Sigmoid colon (tissue), 7 donors: Measurements from ENCODE around the gene ST6GALNAC1. TPM values are rescaled to one million over a fixed set of nuclear protein-coding genes. Genes with fewer than 3 reads are reported as not detected.
"Not testable (repeated sequence)": the region's sequence is repeated elsewhere in the genome, so short reads cannot be mapped to it uniquely, and the experiment has no call there.

Experiments
- DNase-seq: peaks from one replicate; pipeline ENCODE4 v3.0.0-alpha.2; 2019
- H3K27ac ChIP-seq, 4 donors: fragments of 200-600 bp; sonication (generic); one replicate each; pipeline ENCODE4 v1.5.1; 2016 to 2019; ENCODE audit warnings: mild to moderate bottlenecking in 1 of 4
- H3K27me3 ChIP-seq, 3 donors: fragments of 200-600 bp; sonication (generic); one replicate each; pipeline ENCODE4 v1.5.1; 2019; ENCODE audit warnings: mild to moderate bottlenecking in 1 of 3
- H3K36me3 ChIP-seq, 4 donors: fragments of 200-600 bp; sonication (generic); one replicate each; pipeline ENCODE4 v1.5.1; 2016 to 2019
- H3K4me1 ChIP-seq, 4 donors: fragments of 200-600 bp; sonication (generic); one replicate each; pipeline ENCODE4 v1.5.1; 2017 to 2019
- H3K4me3 ChIP-seq, 4 donors: fragments of 200-600 bp; sonication (generic); one replicate each; pipeline ENCODE4 v1.5.1; 2017 to 2019; ENCODE audit warnings: mild to moderate bottlenecking in 2 of 4, moderate library complexity in 1 of 4
- H3K9me3 ChIP-seq, 4 donors: fragments of 200-600 bp in 3 of 4; sonication (generic) in 3 of 4; one replicate each; pipeline versions ENCODE4 v1.5.1 to v1.6.1; 2013 to 2019
- EP300 ChIP-seq, 4 donors: sonication (generic); formaldehyde crosslinking; IDR thresholded peaks; one replicate each; pipeline ENCODE4 v1.6.1; 2017; ENCODE audit warnings: antibody characterized with exemption in 4 of 4
- POLR2A ChIP-seq, 2 donors: fragments of 450-650 bp; IDR thresholded peaks; one replicate each; pipeline ENCODE4 v1.6.1; 2016; ENCODE audit warnings: antibody characterized with exemption in 2 of 2, mild to moderate bottlenecking in 2 of 2, moderate library complexity in 2 of 2
- POLR2AphosphoS5 ChIP-seq, 4 donors: sonication (generic); formaldehyde crosslinking; IDR thresholded peaks; one replicate each; pipeline ENCODE4 v1.6.1; 2017; ENCODE audit warnings: antibody characterized with exemption in 4 of 4
- WGBS, 2 donors: extraction: QIAGEN DNeasy Blood & Tissue Kit; methylation state at CpG; one replicate each; pipeline ENCODE4 v1.1.7; 2013; 5-methylcytosine and 5-hydroxymethylcytosine counted together
- intact Hi-C: fragments of 100-400 bp; cut with DNase I; formaldehyde crosslinking; loops from one replicate; pipeline ENCODE4 v1.15.1; 2023
- polyA plus RNA-seq, 3 donors: library from polyadenylated mRNA; stranded (reverse); fragments of 200-250 nt; gene quantifications; one replicate each; pipeline ENCODE4 v1.2.3, GENCODE V29; 2013
- total RNA-seq, 4 donors: library from RNA; depleted of rRNA; stranded (reverse); fragments of >200 nt; gene quantifications; one replicate each; pipeline ENCODE4 v1.1.0, GENCODE V29; 2016
- TF ChIP-seq, protein P1 (sequence below), 4 experiments: fragments of 450-650 bp in 3 of 4; fragments of 200-600 bp in 1 of 4; IDR thresholded peaks; one replicate each; pipeline ENCODE4 v1.5.1; 2016 to 2019; ENCODE audit warnings: antibody characterized with exemption in 4 of 4, mild to moderate bottlenecking in 3 of 4, moderate library complexity in 2 of 4
- donor health status: healthy with polysubstance abuse.
- donor health status: Bipolar disorder and iron deficiency.
- donor health status: healthy.

Gene ST6GALNAC1
- total and polyA plus RNA-seq, 7 donors: 0.81 to 146 (median 4.6) TPM

DNA sequence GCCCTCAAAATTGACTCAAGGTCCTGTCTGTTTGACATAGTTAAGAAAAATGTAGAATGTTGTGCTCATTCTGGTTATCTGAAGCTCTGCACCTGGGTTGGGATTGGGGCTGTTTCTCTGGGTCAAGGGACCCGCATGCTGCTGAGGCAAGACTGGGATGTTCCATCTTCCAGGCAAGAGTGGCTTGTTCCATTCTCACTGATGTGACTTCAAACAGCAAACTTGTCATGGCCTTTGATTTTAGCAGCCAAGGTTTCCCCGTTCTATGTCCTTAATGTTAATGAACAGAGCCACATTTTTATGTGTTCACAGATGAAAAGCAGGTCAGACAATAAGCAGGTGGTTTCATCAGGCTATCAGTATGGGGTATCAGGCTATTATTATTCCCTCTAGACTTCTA is 25.7 kb downstream of the ST6GALNAC1 start:
- TF ChIP-seq EP300 (IDR thresholded peaks at IDR 0.05) (no peak), POLR2AphosphoS5 (IDR thresholded peaks at IDR 0.05) (no peak), POLR2A (IDR thresholded peaks at IDR 0.05) (no peak)
- TF ChIP-seq, protein P1, sequence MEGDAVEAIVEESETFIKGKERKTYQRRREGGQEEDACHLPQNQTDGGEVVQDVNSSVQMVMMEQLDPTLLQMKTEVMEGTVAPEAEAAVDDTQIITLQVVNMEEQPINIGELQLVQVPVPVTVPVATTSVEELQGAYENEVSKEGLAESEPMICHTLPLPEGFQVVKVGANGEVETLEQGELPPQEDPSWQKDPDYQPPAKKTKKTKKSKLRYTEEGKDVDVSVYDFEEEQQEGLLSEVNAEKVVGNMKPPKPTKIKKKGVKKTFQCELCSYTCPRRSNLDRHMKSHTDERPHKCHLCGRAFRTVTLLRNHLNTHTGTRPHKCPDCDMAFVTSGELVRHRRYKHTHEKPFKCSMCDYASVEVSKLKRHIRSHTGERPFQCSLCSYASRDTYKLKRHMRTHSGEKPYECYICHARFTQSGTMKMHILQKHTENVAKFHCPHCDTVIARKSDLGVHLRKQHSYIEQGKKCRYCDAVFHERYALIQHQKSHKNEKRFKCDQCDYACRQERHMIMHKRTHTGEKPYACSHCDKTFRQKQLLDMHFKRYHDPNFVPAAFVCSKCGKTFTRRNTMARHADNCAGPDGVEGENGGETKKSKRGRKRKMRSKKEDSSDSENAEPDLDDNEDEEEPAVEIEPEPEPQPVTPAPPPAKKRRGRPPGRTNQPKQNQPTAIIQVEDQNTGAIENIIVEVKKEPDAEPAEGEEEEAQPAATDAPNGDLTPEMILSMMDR (IDR thresholded peaks at IDR 0.05): no peak
- H3K9me3 ChIP-seq: no peaks in the 10 kb centered on the region
- H3K27ac ChIP-seq: no peak overlapping the region
- H3K4me1 ChIP-seq: no peaks in the 10 kb centered on the region
- H3K4me3 ChIP-seq: no peak overlapping the region
- no peaks in the 10 kb centered on the region for H3K36me3 ChIP-seq
- 81 to 87% methylated on average over 2 of the region's 2 CpGs for WGBS, 2 donors
- intact Hi-C loops: no loop called here
- no peaks in the 10 kb centered on the region for H3K27me3 ChIP-seq
- DNase-seq: no peak

DNA sequence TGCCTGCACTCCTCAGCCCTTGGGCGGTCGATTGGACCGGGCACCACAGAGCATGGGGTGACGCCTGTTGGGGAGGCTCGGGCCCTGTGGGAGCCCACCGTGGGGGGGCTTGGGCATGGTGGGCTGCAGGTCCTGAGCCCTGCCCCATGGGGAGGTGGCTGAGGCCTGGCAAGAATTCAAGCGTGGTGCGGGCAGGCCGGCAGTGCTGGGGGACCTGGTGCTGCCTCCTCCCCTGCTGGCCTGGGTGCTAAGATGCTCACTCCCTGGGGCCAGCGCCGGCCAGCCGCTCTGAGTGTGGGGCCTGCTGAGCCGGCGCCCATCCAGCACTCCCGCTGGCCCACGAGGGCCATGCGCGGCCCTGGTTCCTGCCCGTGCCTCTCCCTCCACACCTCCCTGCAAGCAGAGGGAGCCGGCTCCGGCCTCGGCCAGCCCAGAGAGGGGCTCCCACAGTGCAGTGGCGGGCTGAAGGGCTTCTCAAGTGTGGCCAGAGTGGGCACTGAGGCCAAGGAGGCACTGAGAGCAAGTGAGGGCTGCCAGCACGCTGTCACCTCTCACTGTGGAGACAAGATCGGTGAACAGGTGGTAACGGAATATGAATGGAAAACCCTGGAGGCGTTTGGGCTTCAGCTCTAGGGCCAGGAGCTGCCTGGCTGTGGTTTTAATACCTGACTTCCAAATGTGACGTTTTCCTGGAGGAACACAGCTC is 28.5 kb downstream of the ST6GALNAC1 start:
- H3K9me3 ChIP-seq: no peaks in the 10 kb centered on the region
- intact Hi-C loops: no loop called here
- no peak overlapping the region for H3K27ac ChIP-seq
- DNase-seq: no peak
- H3K4me1 ChIP-seq: no peaks in the 10 kb centered on the region
- H3K27me3 ChIP-seq: no peaks in the 10 kb centered on the region
- H3K4me3 ChIP-seq: no peak overlapping the region
- whole genome bisulfite sequencing, 2 donors: 91 to 92% methylated on average over 28 of the region's 28 CpGs
- TF ChIP-seq, protein P1 (IDR thresholded peaks at IDR 0.05): no peak
- TF ChIP-seq POLR2A (IDR thresholded peaks at IDR 0.05) (no peak), POLR2AphosphoS5 (IDR thresholded peaks at IDR 0.05) (no peak), EP300 (IDR thresholded peaks at IDR 0.05) (no peak)
- H3K36me3 ChIP-seq: no peaks in the 10 kb centered on the region

DNA sequence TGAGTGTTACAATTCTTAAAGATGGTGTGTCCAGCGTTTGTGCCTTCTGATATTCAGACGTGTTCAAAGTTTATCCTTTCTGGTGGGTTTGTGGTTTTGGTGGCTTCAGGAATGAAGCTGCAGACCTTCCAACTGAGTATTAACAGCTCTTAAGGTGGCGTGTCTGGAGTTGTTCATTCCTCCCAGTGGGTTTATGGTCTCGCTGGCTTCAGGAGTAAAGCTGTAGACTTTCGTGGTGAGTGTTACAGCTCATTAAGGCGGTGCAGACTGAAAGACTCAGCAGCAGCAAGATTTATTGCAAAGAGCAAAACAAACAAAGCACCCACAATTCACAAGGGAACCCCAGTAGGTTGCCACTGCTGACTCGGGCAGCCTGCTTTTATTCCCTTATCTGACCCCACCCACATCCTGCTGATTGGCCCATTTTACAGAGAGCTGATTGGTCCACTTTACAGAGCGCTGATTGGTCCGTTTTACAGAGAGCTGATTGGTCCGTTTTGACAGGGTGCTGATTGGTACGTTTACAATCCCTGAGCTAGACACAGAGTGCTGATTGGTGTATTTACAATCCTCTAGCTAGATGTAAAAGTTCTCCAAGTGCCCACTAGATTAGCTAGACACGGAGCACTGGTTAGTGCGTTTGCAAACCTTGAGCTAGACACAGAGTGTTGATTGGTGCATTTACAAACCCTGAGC is 29.3 kb downstream of the ST6GALNAC1 start:
- H3K4me3 ChIP-seq, intact Hi-C loops: not testable (repeated sequence)
- WGBS, 2 donors: 72 to 84% methylated on average over 13 of the region's 13 CpGs

DNA sequence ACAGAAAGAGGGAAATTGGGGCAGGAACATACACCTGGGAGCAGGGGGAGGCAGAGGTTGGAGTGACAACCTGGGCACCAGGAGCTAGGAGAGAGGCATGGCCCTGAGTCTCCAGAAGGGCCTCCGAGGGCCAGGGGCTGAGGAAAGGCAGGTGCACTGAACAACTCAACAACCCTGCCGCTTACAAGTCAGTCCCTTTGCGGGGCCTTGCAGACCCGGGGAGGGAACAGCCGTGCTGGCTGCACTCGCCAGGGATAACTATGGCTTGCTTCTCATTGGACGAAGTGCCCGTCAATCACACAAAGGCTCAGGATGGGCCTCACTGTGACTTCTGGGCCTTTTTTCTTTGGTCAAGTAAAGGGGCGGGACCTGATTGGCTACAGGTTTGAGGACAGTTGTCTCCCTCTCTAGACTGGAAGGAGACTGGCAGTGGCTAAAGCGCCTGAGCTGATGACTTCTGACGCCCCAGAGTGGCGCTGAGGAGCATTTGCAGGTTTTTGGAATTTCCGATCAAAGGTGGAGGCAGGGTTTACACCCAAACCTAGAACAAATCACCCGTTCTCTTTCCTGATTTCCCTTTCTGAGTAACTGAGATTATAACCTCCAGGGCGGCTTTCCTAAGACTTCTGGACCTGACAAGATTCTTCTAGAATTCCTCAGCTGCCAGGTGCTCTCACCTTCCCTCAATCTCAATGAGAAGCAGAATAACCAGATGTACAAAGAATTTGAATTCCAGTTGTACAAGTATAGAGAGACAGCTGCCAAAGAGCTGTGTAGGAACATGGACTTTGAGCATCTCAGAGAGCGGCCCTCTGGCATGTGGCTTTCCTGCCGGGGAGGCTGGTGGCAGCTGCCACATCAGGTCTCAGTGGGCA is 30.3 kb downstream of the ST6GALNAC1 start:
- TF ChIP-seq EP300 (IDR thresholded peaks at IDR 0.05) (no peak), POLR2AphosphoS5 (IDR thresholded peaks at IDR 0.05) (no peak), POLR2A (IDR thresholded peaks at IDR 0.05) (no peak)
- TF ChIP-seq, protein P1 (IDR thresholded peaks at IDR 0.05): no peak
- no peaks in the 10 kb centered on the region for H3K9me3 ChIP-seq
- intact Hi-C loops: no loop called here
- no peak overlapping the region for H3K4me3 ChIP-seq
- no peaks in the 10 kb centered on the region for H3K27me3 ChIP-seq
- WGBS, 2 donors: 58 to 74% methylated on average over 17 of the region's 17 CpGs
- no peaks in the 10 kb centered on the region for H3K36me3 ChIP-seq
- no peak overlapping the region for H3K27ac ChIP-seq
- DNase-seq: no peak
- no peaks in the 10 kb centered on the region for H3K4me1 ChIP-seq

More for the DNA sequence above, 29.3 kb downstream of the ST6GALNAC1 start:
- not testable (repeated sequence) for DNase-seq, H3K27ac ChIP-seq, H3K27me3 ChIP-seq, H3K36me3 ChIP-seq, H3K4me1 ChIP-seq, H3K9me3 ChIP-seq

DNA sequence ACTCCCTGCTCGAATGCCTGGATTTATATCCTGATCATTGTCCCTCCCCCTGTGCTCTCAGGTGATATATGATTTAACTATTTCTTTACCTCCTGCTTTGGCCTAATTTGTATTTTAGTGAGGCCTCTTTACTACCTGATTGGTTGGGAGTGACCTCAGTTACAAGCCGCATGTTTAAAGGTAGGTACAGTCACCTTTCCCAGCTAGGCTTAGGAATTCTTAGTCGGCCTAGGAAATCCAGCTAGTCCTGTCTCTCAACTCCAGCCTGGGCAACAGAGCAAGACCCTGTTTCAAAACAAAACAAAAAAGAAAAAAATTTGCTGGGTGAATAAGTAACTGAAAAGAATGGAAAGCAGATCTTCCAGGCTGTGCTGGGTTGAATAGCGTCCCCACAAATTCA is 31.1 kb downstream of the ST6GALNAC1 start:
- Histone ChIP-seq H3K4me3 (no peak overlapping the region), H3K9me3 (no peaks in the 10 kb centered on the region), H3K27ac (no peak overlapping the region), H3K4me1 (no peaks in the 10 kb centered on the region), H3K36me3 (no peaks in the 10 kb centered on the region), H3K27me3 (no peaks in the 10 kb centered on the region)
- intact Hi-C loops: no loop called here
- TF ChIP-seq EP300 (IDR thresholded peaks at IDR 0.05) (no peak), POLR2AphosphoS5 (IDR thresholded peaks at IDR 0.05) (no peak), POLR2A (IDR thresholded peaks at IDR 0.05) (no peak)
- TF ChIP-seq, protein P1 (IDR thresholded peaks at IDR 0.05): no peak
- WGBS, 2 donors: 67 to 80% methylated on average over 4 of the region's 4 CpGs
- DNase-seq: no peak
